ENCODE results near the gene KIAA0319L. TPM values are rescaled to one million over a fixed set of nuclear protein-coding genes. Genes with fewer than 3 reads are reported as not detected.
"Not testable (repeated sequence)": the region's sequence is repeated elsewhere in the genome, so short reads cannot be mapped to it uniquely, and the experiment has no call there.

The KIAA0319L gene
- total RNA-seq, 1 experiment from 2014 or later: 40.7 TPM

DNA sequence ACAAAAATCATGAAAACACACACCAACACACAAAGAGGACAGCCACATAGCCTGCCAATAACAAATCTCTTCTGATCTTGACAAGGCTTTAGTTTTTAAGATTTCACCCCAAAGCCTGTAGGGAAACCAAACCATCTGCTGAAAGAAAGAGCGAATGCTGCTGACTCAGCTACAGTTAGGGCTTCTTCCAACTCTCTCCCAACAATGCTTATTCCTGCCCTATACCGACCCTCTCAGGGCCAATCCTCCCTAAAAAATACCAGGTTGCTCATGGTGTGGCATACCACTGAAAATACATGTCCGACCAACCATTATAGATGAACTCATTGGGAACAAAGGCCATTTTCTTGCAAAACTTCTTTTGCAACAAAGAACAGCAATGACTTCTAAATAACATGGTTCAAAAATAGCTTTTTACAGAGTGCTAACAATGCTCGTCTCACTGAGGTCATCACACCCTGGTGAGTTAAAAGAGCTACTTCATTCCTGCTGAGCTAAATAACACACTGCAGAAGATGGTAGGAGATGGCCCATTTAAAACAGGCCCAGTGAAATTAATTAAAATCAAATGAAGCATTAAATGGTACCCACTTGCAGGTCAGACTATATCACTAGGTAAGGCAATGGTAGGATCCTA, 86.1 kb downstream of the KIAA0319L start:
- in situ Hi-C loops (cut with HindIII; ENCODE audit: low pct_unique_long_range_greater_than_20kb, low sequenced_read_pairs): no loop called here
- DNase-seq (ENCODE audit: low read depth): no peak

DNA sequence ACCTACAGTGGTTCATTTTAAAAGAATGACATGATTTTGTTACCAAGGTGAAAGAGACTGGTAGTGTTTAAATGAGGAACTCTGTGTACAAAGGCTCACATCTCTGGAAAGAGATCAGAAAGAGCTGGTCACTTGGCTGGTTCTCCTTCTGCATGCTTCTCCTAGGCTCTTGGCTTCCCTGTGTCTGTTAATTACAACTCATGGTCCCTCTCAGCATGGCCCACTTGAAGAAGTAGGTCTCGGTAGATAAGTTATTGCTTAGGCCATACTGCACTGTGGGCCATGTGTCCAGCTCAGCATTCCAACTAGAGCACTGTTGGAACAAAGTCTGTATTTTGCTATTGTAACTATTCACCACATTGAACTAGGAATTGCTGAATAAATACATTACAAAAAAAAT, 91.1 kb downstream of the KIAA0319L start:
- DNase-seq (ENCODE audit: low read depth): no peak
- in situ Hi-C loops (cut with HindIII; ENCODE audit: low pct_unique_long_range_greater_than_20kb, low sequenced_read_pairs): no loop called here

DNA sequence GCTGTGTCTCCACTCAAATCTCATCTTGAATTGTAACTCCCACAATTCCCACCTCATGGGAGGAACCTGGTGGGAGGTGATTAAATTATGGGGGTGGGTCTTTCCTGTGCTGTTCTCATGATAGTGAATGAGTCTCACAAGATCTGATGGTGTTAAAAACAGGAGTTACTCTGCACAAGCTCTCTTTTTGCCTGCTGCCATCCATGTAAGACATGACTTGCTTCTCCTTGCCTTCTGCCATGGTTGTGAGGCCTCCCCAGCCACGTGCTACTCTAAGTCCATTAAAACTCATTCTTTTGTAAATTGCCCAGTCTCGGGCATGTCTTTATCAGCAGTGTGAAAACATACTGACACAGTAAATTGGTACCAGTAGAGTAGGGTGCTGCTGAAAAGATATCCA, 93.5 kb downstream of the KIAA0319L start:
- DNase-seq (ENCODE audit: low read depth); in situ Hi-C loops (cut with HindIII; ENCODE audit: low pct_unique_long_range_greater_than_20kb, low sequenced_read_pairs): not testable (repeated sequence)

DNA sequence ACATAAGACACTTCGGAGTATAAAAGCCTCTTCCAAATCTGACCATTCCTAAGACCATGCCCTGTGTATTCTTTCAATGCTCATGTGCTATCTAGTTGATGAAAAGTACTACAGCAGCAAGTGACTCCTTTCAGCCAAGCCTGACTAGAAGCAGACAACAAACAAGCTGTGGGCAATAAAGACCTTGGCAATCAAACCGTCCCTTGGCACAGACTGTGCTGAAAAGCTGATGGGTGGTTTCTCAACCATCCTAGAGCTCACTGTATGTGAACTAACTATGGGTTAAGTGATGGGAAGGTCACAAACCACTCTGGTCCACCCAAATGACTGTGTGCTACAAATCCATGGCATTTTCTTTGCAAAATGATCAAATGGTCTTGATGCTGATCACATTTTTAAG, 94.0 kb downstream of the KIAA0319L start:
- in situ Hi-C loops (cut with HindIII; ENCODE audit: low pct_unique_long_range_greater_than_20kb, low sequenced_read_pairs): no loop called here
- DNase-seq (ENCODE audit: low read depth): no peak

DNA sequence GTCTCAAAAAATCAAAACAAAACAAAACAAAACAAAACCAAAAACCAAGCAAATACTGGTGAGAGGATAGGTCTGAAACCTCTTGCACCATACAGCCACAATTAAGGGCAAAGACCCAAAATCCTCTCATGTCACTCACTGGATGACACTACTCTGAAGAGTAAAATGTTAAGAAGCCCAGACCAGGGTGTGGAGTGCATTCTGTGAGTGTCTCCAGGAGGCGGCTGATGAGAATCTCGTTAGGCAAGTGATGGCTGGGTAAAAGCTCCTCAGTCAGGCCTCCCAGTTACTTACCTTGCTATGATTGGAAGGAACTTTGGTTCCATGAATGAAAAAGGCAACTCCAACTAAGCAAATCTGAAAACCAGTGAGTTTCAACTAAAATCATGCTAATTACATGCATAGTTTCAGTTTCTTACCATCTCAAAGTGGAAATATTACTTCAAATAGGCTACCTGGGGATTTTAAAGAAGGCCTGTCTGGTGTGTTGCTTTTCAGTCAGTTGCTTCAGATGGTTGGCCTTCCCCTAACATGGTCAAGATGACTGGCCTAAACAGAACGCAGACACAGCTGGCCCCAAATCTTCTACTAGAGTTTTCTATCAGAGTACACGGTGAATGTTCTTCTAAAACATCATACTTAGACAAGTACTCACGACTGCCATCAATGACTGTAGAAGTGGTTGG, 95.1 kb downstream of the KIAA0319L start:
- in situ Hi-C loops (cut with HindIII; ENCODE audit: low pct_unique_long_range_greater_than_20kb, low sequenced_read_pairs): no loop called here
- no peak for DNase-seq (ENCODE audit: low read depth)

DNA sequence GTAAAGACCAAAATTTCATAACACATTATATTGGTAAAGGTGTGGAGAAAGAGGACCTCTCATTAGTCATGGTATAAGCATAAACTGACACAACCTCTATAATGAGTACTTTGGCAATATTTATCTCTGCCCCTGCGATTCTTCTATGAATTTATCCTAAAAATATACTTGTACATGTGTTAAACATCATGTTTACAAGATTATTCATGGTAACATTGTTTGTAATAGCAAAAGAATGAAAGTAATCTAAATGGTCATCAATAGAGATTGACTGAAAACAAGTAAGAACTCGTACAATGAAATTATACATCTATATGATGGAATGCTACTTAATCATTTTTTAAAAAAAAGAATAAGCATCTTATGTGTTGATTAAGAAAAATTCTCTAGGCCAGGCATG, 96.4 kb downstream of the KIAA0319L start:
- DNase-seq (ENCODE audit: low read depth): no peak
- in situ Hi-C loops (cut with HindIII; ENCODE audit: low pct_unique_long_range_greater_than_20kb, low sequenced_read_pairs): no loop called here

DNA sequence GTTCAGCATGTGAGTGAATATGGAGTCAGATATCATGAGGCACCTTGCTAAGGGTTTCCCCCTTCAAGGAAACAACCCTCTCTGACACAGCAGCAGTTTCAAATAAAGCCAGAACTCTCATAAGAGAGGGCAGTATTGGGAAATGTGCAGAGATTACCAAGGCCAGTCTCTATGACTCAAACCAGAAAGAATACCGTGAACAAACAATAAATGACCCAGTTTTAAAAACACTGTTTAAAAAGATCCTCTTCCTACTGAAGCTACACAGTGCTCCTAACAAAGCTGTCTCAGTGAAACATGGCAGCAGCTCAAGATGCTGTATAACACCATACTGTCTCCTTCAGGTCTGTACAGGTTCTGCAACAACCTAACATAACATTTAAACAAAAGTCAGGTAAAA, 102.6 kb downstream of the KIAA0319L start:
- no peak for DNase-seq (ENCODE audit: low read depth)
- in situ Hi-C loops (cut with HindIII; ENCODE audit: low pct_unique_long_range_greater_than_20kb, low sequenced_read_pairs): no loop called here

DNA sequence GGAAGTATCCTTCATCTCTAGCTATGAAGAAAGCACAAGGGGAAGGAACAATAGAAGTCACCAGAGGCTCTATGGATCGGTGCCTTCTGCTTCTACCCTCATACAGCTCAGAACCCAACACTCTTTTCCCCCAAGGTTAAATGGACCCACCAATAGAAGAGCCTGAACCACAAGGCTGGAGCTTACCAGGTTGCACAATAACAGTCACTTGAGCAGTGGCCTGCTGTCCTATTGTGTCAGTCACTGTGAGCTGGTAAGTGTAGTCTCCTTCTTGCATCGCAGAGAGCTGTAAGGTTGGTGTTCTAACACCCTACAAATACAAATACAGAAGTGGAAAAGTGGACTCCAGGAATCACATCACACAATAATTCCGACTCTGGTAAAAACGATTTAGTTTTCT, 103.0 kb downstream of the KIAA0319L start:
- in situ Hi-C loops (cut with HindIII; ENCODE audit: low pct_unique_long_range_greater_than_20kb, low sequenced_read_pairs): no loop called here
- DNase-seq (ENCODE audit: low read depth): no peak

DNA sequence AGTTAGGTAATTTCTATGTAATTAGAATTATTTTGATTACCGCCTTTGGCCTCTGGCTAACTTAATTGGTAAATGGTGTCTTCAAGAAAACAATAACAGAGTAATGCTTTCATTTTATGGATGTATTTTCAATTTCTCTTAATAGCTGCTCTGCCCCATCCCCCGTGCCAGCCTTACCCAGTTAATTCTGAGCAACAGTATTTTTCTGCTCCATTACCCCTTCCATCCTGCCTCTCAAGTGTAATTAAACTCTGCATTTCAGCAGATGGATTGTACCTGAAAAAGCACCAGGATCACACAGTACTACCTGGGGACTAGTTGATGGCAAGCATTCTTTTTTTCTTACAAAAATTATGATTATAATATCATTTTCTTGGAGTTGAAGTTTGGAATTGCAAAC, 104.2 kb downstream of the KIAA0319L start:
- in situ Hi-C loops (cut with HindIII; ENCODE audit: low pct_unique_long_range_greater_than_20kb, low sequenced_read_pairs): no loop called here
- no peak for DNase-seq (ENCODE audit: low read depth)

DNA sequence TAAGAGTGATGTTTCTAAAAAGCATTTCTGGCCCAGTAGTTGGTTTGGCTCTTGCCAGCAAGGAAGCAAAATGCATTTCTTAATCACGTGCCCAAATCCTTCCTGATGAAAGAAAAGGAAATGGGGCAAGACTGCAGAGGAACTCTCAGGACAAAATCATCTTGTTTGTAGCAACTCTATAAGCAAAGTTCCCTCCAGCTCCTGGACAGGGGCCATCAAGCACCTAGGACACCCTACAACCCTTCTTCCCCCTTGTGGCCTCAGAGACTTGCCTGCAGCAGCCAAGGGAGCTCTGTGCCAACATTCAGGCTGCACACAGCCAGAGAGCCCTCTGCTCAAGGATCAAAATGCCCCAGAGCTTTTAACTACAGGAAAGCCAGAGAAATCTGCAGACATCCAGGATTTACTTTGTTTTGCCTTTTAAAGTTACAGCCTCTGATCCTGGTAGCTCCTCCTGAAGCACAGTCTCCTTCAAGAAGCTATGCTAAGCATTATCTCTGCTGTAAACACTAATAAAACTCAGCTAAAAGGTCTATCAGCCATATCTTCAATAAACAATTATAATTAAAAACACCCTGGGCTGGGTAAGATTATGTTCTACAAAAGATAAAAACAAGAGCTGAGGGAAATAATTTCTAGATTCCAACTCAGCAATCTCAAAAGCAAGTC, 105.0 kb downstream of the KIAA0319L start:
- no peak for DNase-seq (ENCODE audit: low read depth)
- in situ Hi-C loops (cut with HindIII; ENCODE audit: low pct_unique_long_range_greater_than_20kb, low sequenced_read_pairs): no loop called here

DNA sequence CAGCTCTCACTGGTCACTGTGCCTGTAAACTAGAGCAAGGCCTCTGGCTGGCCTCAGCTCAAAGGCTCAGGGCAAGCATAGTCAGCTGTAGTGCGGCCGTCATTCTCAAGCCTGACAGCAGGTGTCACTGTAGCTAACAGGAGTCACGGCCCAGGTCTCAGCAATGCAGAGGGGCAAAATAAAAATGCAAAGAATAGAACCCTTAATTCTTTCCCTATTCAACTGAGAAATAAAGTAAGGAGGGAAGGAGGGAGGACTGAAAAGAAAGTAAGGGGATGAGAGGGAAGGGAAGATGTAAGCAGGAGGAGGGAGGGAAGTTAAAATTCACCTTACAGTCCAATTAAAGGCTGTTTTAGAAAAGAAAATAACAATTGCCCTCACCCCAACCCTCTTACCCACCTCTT, 106.1 kb downstream of the KIAA0319L start:
- in situ Hi-C loops (cut with HindIII; ENCODE audit: low pct_unique_long_range_greater_than_20kb, low sequenced_read_pairs): no loop called here
- DNase-seq (ENCODE audit: low read depth): peak; percentile 37

DNA sequence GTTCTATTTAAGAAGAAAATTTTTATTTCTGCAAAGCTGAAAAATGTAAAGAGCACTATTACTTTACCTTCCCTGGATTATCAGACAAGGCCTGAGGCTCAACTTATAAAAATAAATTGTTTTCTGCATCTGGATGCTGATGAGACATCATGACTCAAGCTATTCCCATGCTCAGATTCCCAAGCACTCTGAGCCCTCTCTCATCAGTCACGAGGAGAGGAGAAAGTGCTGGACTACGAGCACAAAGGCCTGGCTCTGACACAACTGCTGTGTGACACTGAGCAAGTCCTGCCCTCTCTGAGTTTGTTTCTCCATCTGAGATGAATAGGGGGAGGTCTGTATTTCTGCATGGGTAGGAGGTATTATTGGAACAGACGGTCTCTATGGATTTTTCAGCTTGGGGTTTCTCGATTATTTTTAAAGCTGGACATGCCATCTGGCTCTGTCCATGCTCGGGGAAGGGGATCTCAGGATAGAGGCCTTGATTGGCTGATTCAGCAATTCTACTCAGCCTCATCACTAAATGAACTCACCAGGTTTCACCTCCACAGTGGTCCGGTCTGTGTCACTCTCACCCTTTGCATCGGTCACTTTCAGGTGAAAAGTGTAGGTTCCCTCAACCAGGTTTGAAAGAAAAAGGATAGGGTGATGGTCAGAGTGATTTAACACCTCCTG, 107.7 kb downstream of the KIAA0319L start:
- in situ Hi-C loops (cut with HindIII; ENCODE audit: low pct_unique_long_range_greater_than_20kb, low sequenced_read_pairs): no loop called here
- peak; percentile 8 for DNase-seq (ENCODE audit: low read depth)

DNA sequence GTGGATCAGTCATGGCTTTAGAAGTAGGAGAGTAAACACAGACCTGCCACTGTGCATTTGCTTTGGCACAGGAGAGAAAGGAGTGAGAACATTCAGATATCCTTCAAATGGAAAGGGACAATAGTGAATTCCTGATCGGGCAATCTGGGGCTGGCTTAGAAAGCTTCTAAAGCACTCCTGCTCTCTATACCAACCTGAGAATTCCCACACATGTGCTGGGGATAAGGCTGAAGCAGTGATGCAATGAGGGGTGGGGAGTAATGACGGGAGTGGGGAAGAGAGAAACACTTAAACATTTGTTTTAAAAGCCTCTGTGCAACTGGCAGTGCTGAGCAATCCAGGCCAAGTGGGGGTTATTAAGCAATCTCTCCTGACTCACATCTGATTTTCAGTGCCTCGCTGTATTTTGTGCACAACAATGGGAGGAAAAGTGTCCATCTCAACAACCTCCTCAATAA, 108.8 kb downstream of the KIAA0319L start:
- in situ Hi-C loops (cut with HindIII; ENCODE audit: low pct_unique_long_range_greater_than_20kb, low sequenced_read_pairs): no loop called here
- DNase-seq (ENCODE audit: low read depth): no peak

DNA sequence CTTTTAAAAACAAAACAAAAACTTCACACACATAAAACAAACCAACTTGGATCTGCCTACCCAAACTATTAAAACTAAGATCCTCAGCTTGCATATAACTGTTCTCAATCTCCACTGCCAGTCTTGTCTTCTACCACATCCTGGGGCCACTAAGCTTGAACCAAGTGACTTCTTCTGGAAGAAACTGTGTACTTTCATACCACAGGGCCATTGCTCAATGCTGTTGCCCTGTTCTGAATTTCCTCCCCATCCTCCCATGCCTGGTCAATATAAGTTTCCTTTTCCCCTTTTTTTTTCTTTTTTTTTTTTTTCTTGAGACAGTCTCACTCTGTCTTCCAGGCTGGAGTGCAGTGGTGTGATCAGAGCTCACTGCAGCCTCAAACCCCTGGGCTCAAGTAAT, 109.9 kb downstream of the KIAA0319L start:
- in situ Hi-C loops (cut with HindIII; ENCODE audit: low pct_unique_long_range_greater_than_20kb, low sequenced_read_pairs): no loop called here
- no peak for DNase-seq (ENCODE audit: low read depth)

DNA sequence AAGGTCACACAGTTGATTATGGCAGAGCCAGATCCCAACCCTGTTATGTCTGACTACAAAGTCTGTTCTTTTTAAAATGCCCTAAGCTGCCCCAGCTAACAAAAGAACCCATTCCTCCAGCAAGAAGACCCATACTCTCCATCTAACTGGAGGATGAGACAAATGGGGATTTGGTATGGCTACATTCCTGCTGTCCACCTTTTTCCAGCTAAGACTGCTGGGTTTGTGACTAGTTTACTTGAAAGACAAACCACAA, 112.8 kb downstream of the KIAA0319L start:
- in situ Hi-C loops (cut with HindIII; ENCODE audit: low pct_unique_long_range_greater_than_20kb, low sequenced_read_pairs): no loop called here

DNA sequence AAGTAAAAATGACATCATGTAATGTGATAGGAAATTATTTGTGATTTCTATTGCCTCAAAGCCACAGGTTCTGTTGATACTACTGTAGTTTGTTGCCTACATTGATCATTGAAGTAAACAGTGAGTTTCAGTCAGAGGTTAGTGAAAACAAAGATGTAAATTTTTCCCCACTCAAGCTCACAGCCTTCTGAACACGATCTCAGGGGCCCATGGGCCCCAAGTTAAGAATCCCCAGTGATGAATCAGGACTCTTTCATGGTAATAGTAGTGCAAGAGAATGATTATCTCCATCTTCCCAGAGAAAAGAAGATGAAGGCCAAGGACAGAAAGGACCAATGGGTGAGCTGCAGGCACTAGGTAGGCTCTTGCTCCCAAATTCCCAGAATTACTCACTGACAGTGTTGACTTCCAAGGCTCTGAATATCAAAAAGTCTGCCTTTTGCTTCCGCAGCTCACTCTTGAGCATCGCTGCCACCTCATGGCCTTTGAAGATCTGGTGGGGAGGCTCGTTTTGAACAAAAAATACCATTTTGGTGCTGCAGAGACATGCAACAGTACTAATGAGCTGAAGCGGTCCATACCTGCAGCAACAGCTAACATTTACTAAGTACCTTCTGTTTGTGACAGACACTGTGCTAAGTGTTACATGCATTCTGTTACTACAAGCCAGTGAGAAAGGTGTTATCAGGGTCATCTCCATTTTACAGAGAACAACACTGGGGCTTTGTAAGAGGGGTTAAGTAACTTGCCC, 113.3 kb downstream of the KIAA0319L start:
- DNase-seq (ENCODE audit: low read depth): no peak
- in situ Hi-C loops (cut with HindIII; ENCODE audit: low pct_unique_long_range_greater_than_20kb, low sequenced_read_pairs): no loop called here

More for the DNA sequence above, 112.8 kb downstream of the KIAA0319L start:
- DNase-seq (ENCODE audit: low read depth): no peak

DNA sequence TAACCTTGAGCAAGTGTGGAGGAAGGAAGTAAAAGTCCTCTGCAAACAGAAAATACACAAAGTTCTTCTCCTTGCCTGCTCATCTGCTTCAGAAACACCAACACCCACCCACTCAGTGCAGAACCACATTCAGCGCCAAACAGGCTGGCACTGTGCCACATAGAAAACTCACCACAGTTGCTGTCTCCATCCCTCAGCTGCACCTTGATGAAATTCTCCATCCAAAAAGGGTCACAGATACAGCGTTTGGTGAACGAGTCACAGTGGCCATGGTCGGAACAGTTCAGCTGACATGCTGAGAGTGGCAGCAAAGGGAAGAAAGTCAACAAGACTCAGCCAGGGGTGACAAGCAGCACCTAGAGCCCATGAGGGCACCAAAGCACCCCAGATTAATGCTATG, 114.5 kb downstream of the KIAA0319L start:
- no peak for DNase-seq (ENCODE audit: low read depth)
- in situ Hi-C loops (cut with HindIII; ENCODE audit: low pct_unique_long_range_greater_than_20kb, low sequenced_read_pairs): no loop called here

DNA sequence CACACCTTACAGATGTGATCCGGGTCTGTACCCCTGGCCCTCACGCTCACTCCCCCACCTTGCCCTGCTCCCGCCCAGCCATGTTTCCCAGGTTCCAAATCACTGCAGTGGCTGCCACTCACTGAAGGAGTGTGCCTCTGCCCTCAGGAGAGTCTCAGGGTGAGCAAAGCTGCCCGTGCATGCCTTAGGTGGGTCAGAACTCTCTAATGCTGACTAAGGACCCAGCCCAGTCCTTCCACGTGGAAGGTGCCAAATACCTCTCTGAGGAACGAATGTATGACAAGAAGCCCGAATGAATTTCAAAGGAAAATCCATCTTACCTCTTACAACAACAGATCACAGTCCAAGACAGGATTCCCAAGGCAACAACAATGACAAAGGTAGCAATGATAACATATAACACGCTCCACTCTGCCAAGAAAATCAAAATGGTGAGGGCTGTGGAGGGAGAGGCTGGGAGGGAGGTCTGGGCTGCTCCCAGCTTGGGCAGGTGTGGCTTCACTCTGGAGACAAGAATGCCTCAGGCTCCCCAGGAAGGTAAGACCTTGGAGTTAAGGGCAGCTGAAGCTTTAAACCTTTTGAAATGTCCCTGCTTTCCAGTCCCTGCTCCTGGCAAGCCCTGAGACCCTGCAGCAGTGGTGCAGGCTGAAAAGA, 115.2 kb downstream of the KIAA0319L start:
- no peak for DNase-seq (ENCODE audit: low read depth)
- in situ Hi-C loops (cut with HindIII; ENCODE audit: low pct_unique_long_range_greater_than_20kb, low sequenced_read_pairs): no loop called here
